Loucy (cell line): Measurements from ENCODE around the gene SYNE2.

Experiments
- EZH2phosphoT487 ChIP-seq: fragments of 200-600 bp; IDR thresholded peaks from 2 replicates; pipeline ENCODE4 v1.6.1; 2018; ENCODE audit warnings: antibody characterized with exemption, mild to moderate bottlenecking, moderate library complexity, borderline replicate concordance
- TF ChIP-seq, protein P1 (sequence below): fragments of 200-600 bp; sonication (generic); conservative IDR thresholded peaks from 2 replicates; pipeline ENCODE4 v1.5.1; 2014; ENCODE audit warnings: mild to moderate bottlenecking, antibody characterized with exemption, low read length

DNA sequence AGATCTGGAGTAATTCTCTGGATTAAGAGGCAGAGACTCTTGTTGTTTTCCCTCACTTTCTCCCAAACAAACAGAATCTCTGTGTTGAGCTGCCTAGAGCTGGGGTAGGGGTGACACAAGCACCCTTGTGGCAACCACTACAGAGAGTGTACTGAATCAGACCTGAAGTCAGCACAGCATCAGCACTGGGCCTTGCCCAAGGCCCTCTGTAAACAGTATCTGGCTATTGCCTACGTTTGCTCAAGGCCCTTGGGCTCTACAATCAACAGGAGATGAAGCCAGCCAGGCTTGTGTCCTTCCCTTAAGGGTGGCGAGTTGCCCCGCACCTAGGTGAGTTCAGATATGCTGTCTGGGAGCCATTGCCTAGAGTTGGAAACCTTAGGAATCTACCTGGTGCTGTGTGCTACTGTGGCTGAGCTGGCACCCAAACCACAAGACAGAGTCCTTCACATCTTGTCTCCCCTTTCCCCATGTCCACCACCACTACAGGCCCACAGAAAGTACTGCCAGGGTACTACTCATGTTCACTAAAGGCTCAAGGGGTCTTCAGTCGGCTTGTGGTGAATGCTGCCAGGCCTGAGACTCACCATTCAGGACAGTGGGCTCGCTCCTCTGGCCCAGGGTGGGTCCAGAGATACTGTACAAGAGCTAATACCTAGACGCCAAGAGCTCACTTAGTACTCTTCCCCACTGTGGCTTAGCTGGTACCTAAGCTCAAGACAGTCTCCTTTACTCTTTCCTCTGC, 206.8 kb downstream of the SYNE2 start:
- TF ChIP-seq, protein P1, sequence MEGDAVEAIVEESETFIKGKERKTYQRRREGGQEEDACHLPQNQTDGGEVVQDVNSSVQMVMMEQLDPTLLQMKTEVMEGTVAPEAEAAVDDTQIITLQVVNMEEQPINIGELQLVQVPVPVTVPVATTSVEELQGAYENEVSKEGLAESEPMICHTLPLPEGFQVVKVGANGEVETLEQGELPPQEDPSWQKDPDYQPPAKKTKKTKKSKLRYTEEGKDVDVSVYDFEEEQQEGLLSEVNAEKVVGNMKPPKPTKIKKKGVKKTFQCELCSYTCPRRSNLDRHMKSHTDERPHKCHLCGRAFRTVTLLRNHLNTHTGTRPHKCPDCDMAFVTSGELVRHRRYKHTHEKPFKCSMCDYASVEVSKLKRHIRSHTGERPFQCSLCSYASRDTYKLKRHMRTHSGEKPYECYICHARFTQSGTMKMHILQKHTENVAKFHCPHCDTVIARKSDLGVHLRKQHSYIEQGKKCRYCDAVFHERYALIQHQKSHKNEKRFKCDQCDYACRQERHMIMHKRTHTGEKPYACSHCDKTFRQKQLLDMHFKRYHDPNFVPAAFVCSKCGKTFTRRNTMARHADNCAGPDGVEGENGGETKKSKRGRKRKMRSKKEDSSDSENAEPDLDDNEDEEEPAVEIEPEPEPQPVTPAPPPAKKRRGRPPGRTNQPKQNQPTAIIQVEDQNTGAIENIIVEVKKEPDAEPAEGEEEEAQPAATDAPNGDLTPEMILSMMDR, result no peak
- no peak for TF ChIP-seq EZH2phosphoT487
